Glutamatergic neuron (in vitro differentiated cells): ENCODE results near the gene CDK11B. TPM values are rescaled to one million over a fixed set of nuclear protein-coding genes. Genes with fewer than 3 reads are reported as not detected.

Source experiments
- DNase-seq: peaks from one replicate; pipeline ENCODE4 v3.0.0; 2022
- H3K27ac Mint-ChIP-seq: one replicate; pipeline ENCODE4 v1.8.0; 2020; ENCODE audit warnings: mild to moderate bottlenecking, mixed read lengths, inconsistent platforms; ENCODE audit not compliant: unreplicated experiment
- H3K27me3 Mint-ChIP-seq: one replicate; pipeline ENCODE4 v1.8.0; 2020; ENCODE audit warnings: mild to moderate bottlenecking, moderate library complexity, mixed read lengths, inconsistent platforms; ENCODE audit not compliant: unreplicated experiment
- H3K36me3 Mint-ChIP-seq: one replicate; pipeline ENCODE4 v1.8.0; 2020; ENCODE audit warnings: mild to moderate bottlenecking, mixed read lengths, inconsistent platforms; ENCODE audit not compliant: unreplicated experiment
- H3K4me1 Mint-ChIP-seq: one replicate; pipeline ENCODE4 v1.8.0; 2020; ENCODE audit warnings: mild to moderate bottlenecking, low read depth, mixed read lengths, inconsistent platforms; ENCODE audit not compliant: unreplicated experiment
- H3K4me3 Mint-ChIP-seq: one replicate; pipeline ENCODE4 v1.8.0; 2020; ENCODE audit warnings: mild to moderate bottlenecking, mixed read lengths, inconsistent platforms; ENCODE audit not compliant: unreplicated experiment
- H3K9me3 Mint-ChIP-seq: one replicate; pipeline ENCODE4 v1.8.0; 2020; ENCODE audit warnings: mild to moderate bottlenecking, moderate library complexity, mixed read lengths, inconsistent platforms; ENCODE audit not compliant: unreplicated experiment
- CTCF ChIP-seq: fragments of 200-600 bp; sonication (generic); IDR thresholded peaks from one replicate; pipeline ENCODE4 v1.5.0; 2021; ENCODE audit not compliant: partially characterized antibody, unreplicated experiment
- total RNA-seq: library from RNA; stranded (reverse); fragmentation: NEBNext Ultra II Directional; extraction: Animal tissue kit (Norgen Biotek cat#: 25700); gene quantifications from one replicate; pipeline ENCODE4 v1.2.1, GENCODE V29; 2021; ENCODE audit not compliant: unreplicated experiment

CDK11B gene
- total RNA-seq, 1 donor from 2014 or later: 32.7 TPM

- H3K27ac Mint-ChIP-seq: peak overlapping the region; percentile 1
- no peaks in the 10 kb centered on the region for H3K36me3 Mint-ChIP-seq
- H3K27me3 Mint-ChIP-seq: peaks cover 26% of the 10 kb centered on the region
- H3K4me3 Mint-ChIP-seq: no peak overlapping the region
- peaks cover 16% of the 10 kb centered on the region for H3K9me3 Mint-ChIP-seq
- TF ChIP-seq CTCF: peak; percentile 26
- peaks cover 8% of the 10 kb centered on the region for H3K4me1 Mint-ChIP-seq
- DNase-seq: peak; percentile 62
Measured at GRCh38 chr1:1619917-1620361, 38.9 kb downstream of the CDK11B start.

GRCh38 chr1:1618396-1619068 lies 40.3 kb downstream of the CDK11B start:
- no peak overlapping the region for H3K4me3 Mint-ChIP-seq
- DNase-seq: no peak
- no peak for TF ChIP-seq CTCF
- H3K27ac Mint-ChIP-seq: no peak overlapping the region
- H3K36me3 Mint-ChIP-seq: no peaks in the 10 kb centered on the region
- peaks cover 23% of the 10 kb centered on the region for H3K27me3 Mint-ChIP-seq
- H3K9me3 Mint-ChIP-seq: peaks cover 17% of the 10 kb centered on the region
- H3K4me1 Mint-ChIP-seq: peaks cover 8% of the 10 kb centered on the region

GRCh38 chr1:1617925-1618324 lies 40.9 kb downstream of the CDK11B start:
- DNase-seq: no peak
- H3K27ac Mint-ChIP-seq: peak overlapping the region; percentile 43
- TF ChIP-seq CTCF: no peak
- H3K27me3 Mint-ChIP-seq: peaks cover 23% of the 10 kb centered on the region
- H3K4me3 Mint-ChIP-seq: peak overlapping the region; percentile 85
- peaks cover 8% of the 10 kb centered on the region for H3K4me1 Mint-ChIP-seq
- H3K36me3 Mint-ChIP-seq: no peaks in the 10 kb centered on the region
- peaks cover 17% of the 10 kb centered on the region for H3K9me3 Mint-ChIP-seq

GRCh38 chr1:1617516-1617915 lies 41.3 kb downstream of the CDK11B start:
- no peak for DNase-seq
- Mint-ChIP-seq H3K4me1 (peaks cover 5% of the 10 kb centered on the region), H3K27me3 (peaks cover 20% of the 10 kb centered on the region), H3K4me3 (peak overlapping the region; percentile 85), H3K36me3 (no peaks in the 10 kb centered on the region), H3K9me3 (peaks cover 13% of the 10 kb centered on the region), H3K27ac (peak overlapping the region; percentile 43)
- no peak for TF ChIP-seq CTCF

- Mint-ChIP-seq H3K9me3 (peaks cover 11% of the 10 kb centered on the region), H3K4me1 (no peaks in the 10 kb centered on the region), H3K27me3 (peaks cover 16% of the 10 kb centered on the region), H3K36me3 (no peaks in the 10 kb centered on the region), H3K4me3 (peak overlapping the region; percentile 85), H3K27ac (no peak overlapping the region)
- no peak for DNase-seq
- TF ChIP-seq CTCF: no peak
Measured at GRCh38 chr1:1616838-1617237, 42.0 kb downstream of the CDK11B start.
